ENCODE results near the gene AOC1.

The AOC1 gene

DNA sequence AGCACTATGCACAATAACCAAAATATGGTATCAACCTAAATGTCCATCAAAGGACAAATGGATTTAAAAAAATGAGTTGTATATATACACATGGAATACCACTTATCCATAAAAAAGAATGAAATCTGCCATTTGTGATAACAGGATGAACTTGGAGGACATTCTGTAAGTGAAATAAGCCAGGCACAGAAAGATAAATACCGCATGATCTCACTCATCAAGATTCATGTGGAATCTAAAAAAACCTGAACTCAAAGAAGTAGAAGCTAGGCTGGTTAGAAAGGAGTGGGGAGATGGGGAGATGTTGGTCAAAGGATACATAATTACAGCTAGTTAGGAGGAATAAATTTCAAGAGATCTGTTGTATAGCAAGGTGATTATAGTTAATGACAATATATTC lies 17.3 kb upstream of the AOC1 start:
- no peak for DNase-seq

DNA sequence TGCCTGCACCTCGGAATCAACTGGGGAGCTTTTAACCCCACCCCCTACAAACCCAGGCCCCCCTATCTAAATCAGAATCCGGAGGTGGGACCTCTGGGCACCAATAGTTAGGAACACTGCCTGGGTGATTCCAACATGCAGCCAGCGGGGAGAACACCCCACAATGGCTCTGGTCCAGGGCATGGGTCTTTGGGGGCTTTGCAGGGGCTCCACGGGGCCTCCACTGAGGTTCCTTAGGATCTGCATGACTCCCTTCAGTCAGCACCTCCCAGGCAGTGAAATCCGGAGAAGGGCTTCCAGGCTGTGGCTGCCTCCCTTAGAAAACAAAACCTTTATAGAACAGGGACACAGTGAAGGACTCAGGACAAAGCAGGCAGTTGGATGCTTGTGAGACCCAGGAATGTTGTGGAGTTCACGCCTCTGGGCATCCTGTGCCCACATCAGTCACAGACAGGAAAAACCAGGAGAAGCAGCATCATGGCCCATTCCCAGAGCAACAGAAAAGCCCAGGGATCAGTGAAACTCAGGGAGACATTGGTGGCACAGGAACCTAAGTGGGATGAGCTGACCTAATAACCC lies 16.5 kb upstream of the AOC1 start:
- no peak for DNase-seq

DNA sequence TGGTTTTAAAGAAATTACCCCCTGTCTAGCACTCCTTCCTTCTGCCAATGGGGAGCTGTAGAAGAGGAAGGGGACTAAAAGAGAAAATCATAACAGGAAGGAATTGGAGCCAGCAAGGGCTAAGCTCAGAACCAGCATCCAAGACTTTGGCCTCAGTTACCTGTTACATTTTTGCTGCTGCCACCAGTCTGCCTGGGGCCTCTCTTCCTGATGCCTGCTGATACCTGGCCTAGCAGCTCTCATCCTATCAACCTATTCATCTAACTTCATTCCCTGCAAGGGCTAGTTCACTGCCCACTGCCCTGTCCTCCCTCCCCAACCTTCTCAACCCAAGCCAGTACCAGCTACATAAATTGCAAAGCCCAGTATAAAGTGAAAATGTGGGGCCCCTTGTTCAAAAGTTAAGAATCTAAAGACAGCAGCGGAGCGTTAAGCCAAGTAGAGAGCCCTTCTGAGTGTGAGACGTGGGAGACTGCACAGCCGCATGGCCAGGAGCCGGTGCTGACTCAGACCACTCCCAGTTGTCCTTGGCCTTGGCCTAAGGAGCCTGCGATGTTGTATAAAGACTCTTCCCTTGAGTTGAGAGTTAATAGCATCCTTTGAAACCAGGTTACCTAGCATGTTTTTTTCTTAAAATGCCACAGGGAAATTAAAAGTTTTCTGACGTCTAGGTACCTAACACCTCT lies 13.2 kb upstream of the AOC1 start:
- DNase-seq = no peak

DNA sequence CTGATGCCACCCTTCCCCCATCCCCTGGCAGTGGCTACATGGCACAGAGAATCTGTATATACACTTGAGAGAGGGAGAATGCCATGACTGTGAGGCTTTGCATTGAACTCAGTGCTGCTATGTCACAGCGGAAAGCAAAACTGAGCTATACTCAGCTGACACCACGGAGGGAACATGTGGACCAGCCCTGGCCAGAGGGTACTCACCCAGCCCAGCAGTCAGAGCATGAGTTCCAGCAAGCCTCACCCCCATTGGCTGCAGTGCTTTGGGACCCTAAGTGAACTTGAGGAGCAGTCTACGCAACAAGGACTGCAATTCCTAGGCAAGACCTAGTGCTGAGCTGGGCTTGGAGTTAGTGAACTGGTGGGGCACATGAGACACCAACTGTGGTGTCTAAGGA lies 10.3 kb upstream of the AOC1 start:
- DNase-seq = no peak

DNA sequence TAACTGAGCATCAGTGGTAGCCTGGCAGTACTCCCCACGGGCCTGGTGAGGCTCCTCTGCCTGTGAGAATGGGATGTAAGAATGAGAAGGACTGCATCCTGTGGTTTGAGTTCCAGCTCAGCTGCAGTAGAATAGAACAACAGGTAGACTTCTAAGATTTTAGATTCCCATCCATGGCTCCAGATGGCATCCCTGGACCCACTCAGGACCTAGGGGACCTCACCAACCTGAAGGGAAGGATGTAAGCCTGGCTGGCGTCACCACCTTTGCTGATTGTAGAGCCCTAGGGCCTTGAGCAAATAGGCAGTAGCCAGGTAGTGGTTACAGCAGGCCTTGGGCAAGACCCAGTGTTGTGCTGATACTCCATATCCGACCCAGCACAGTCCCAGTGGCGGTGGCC lies 9.6 kb upstream of the AOC1 start:
- no peak for DNase-seq

DNA sequence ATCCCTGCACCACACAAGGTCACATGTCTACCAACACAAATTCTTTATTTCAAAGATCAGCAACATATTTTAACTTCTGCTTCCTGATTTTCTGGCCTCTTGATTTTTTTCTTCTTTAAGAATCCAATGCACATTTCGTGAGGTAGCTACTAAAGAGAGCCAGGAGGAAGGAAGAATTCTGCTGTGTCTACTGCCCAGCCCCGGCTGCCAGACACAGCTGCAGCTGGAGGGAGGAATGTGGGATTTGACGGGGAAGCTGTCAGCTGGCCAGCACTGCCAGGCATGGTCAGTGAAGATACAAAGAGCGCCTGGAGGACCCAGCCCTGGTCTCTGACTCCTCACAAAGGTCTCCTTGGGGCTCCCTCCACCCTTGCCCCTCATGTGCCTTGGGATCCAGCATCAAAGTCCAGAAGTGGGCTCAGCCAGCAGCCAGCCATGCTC lies 6.9 kb upstream of the AOC1 start:
- DNase-seq = peak; percentile 76

DNA sequence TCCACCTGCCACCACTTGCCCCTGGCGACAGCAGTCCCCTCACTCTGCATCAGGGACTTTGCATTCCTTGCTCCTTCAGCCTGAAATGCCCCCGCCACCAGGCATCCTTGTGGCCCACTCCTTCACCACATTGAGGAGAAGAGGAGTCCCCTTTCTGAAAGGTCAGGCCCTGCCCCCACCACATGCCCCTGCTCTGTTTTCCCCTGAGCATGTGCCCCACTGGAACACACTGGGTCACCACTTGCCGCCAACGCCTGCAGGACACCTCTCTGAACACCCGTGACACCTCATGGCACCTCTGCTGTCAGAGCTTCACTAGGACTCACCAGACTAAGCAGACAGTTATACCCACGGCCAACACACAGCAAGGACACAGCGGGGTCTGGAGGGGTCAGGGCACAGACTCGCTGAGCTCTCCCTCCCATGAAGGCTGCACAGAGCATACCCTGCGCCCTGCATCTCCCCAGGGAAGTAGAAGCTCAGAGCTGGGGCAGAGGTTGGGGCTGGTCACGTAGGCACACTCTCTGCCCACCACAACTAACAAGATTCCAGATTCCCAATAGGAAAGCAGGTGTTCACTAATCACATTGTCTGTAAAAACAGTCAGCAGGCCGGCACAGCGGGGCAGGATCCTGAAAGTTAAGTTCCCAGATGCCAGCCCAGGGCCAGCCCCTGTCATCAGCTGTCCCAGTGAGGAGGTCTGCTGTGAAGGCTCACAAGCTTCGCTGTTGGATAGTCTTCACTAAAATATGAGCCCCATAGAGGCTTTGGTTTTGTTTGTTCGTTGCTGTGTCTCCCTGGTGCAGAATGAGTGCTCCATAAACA lies 5.8 kb upstream of the AOC1 start:
- DNase-seq = no peak

DNA sequence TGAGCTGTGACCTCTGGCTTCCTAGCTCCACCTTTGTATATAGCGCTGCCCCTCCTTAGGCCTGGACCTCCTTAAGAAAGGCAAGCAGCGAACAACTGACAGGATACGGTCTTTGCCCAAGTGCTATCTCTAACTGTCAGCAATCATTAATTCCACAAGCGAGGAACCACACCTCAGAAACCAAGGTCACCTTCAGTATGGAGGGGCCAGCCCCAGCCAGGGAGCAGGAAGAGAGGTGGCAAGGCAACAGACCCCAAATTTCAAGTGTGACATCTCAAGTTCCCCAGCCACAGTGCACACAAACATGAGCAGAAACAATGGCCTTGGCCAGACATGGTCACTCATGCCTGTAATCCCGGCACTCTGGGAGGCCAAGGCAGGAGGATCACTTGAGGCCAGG lies 4.8 kb upstream of the AOC1 start:
- DNase-seq = no peak

DNA sequence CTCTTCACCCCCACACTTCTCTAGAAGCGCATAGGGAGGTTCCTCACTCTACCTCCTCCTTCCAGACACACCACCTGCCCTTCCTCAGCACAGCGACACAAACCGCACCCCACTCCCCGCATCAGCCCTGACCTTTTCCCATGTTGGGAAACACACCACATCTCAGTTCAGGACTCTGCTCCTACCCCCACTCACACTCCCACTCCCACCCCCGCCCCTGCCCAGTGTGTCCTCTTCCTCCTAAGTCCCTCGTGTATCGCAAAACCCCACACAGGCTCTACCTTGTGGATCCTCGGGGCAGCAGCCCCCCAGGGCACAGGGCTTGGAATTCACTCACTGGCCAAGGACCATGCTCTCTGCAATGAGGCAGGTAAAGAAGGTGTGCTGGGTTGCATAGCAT lies 4.2 kb upstream of the AOC1 start:
- DNase-seq = no peak

DNA sequence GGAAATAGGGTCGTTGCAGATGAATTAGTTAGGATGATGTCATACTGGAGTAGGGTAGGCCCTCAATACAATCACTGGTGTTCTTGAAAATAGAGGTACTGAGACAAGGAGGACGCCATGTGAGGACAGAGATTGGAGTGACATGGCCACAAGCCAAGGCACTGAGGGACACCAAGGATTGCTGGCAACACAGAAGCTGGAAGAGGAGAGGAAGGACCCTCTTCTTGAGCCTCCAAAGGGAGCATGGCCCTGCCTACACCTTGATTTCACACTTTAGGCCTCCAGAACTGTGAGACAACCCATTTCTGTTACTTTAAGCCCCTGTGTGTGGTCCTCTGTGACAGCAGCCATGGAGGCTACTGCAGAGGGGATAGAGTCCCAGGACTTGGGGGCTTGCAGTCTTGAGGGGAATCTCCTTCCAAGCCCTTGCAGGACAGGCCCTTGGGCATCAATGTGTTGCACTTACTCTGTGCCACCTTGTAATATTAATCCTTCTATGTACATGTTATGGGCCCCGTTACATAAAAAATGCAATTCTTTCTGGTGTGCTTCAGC lies 3.7 kb upstream of the AOC1 start:
- DNase-seq = no peak

DNA sequence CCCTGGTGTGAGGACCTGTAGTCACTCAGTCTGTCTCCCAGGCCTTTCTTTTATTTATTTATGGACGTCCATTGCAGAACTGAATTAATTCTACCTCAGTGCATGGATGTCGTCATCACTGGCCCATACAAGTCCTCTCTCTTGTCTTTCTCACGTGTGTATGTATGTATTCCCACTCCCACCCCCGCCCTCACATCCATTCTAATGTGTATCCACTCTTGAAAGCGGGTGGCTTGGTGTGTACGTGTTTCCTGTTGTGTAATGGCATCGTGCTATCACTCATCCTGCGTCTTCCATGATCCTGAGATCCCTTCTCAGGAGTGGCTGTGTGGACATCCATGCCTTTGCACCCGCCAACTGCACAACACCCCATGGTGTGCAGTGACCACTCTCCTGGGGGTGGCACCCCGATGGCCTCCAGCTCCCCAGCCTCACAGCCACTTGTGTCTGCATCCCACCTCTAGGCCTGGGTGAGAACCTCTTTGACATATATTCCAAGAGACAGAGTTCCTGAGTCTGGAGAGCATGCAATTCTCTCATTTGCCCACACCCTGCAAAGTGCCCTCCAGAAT lies 3.0 kb upstream of the AOC1 start:
- no peak for DNase-seq

DNA sequence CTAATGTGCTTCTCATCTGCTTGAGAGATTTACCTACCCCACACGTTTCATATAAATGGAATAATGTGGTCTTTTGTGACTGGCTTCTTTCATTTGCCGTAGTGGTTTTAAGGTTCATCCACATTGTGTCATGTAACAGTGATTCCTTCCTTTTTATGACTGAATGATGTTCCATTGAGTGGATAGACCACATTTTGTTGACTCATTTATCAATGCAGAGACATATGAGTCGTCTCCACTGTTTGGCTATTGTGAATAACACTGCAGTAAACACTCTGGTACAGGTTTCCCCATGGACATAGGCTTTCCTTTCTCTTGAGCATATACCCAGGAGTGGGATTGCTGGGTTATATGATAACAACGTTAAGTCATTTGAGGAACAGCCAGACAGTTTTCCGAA lies 2.0 kb upstream of the AOC1 start:
- DNase-seq = no peak

DNA sequence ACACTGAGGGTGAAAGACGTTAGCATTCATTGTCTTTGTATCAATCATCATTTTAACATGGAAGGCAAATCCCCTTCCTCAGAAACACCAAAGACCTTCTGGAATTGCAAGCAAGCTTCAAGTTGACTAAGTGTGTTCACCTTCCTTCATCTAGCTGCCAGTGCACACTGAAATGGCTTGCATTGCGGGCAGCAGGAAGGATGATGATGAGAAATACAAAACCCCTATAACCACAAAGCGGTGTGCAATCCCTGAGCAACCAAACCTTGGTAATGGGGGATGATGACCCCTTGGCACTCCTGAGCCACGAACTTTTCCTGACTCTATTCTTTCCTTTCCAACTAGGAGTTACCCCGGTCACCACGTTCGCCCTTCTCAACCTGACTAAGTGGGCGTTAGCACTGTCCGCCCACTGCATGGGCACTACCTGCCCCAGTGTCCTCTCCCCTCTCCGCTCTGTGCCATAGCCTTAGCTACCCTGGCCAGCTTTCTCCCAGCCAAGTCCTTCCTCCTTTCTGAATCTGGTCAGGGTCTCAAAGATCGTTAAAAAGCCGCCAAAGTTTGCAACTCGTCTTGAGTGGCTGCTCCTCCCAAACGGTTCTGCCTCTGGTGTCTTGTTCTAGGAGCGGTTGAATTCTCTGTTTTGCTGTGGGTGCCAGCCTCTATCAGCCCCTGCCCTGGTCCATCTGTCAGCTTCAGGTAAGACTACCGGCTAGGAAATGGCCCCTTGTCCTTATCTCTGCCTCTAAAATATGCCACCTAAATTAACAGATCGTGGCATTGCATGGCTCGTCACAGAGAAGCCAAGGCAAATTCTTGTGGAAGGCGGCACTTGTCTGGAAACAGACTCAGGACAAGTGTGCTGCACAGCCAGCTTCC lies 586 bp upstream of the AOC1 start:
- no peak for DNase-seq

DNA sequence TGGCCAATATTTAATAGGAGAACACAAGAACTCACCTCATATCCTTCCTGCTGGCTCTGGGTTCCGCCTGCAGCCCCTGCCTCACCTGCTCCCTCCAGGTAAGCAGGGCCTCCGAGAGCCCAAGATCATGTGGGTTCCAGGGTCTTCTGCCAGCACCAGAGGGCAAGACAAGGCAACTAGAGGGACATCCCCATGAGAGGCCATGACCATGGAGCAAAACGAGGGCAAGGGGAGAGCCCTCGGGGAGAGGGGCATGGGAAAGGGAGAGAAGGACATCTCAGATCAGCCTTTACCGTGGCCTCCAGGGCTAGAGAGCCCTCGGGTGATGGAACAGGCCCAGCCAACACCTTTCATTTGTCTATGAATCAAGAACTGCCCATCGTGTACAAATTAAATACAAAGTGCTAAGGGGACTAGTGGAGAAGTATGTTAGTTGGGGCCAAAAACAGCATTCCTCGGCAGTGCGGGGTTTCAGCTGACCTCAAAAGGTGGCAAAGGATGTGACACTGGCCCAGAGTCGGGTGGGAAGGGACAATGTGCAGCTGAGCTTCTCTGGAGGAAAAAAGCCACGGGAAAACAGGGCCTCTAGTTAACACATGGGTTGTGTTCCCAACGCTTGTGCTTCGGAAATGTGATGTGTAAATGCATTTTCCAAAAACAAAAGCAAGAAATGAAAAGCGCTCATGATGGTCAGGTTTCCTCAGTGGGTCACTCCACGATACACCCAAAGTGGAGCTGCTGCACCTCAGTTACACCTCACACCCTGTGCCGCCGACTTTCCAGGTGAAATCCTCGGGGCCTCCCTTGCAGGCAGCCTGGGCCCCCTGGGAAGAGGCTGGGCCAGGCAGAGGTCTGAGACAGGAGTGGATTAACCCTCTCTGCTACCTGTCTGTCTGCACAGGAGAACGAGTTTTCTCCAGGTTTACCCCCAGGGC lies 2.0 kb downstream of the AOC1 start:
- DNase-seq = no peak

DNA sequence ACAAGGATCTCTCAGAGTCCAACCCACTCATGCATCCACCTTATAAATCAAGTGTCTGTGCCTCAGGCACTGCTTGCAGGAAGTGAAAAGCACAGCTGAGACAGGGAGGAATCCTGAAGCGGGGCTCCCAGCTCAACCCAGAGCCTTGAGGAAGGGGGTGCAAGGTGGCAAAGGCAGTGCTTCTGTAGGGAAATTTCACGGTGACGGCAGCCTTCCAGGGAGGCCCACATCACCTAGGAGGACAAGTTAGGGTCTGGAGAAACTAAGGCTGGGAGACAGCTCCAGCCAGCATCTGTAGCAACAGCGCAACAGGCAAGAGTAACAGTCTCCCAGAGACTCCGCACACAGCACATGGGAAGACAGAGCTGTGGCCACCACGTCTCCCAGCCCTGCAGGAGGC lies 2.7 kb downstream of the AOC1 start:
- DNase-seq = no peak

DNA sequence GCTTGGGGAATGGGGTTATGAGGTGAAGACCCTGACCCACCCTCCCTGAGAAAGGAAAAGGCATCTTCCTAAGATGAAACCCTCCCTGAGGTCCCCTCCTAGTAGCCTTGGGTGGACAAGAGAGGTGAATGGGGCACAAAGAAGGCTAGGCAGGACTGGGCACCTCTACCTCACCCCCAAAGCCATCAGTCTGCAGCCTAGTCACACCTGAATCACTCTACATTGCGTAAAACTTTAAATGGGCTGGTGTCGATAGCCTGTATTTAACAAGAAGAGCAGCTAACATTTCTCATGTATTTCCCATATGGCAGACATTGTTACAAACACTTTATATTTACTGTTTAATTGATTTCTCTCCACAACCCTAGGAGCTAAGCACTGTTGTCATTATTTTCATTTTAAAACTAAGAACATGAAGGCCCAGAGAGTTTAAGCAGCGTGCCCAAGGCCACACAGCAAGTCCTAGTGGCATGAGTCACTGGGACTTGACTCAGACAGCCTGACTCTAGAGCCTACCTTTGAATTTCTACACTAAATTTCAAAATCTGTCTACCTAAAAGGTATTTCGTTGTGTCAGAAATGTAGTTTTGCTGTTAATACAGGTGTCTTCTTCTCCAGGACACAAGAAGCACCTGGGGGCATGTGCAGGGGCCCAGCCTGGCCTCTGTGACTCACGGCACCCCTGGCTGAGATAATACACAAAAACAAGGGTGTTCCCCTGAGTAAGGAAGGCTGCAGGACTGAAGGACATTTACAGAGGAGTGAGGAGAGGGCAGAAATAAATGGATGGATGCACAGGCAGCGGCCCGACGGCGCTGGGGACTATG lies 3.4 kb downstream of the AOC1 start:
- DNase-seq = no peak

DNA sequence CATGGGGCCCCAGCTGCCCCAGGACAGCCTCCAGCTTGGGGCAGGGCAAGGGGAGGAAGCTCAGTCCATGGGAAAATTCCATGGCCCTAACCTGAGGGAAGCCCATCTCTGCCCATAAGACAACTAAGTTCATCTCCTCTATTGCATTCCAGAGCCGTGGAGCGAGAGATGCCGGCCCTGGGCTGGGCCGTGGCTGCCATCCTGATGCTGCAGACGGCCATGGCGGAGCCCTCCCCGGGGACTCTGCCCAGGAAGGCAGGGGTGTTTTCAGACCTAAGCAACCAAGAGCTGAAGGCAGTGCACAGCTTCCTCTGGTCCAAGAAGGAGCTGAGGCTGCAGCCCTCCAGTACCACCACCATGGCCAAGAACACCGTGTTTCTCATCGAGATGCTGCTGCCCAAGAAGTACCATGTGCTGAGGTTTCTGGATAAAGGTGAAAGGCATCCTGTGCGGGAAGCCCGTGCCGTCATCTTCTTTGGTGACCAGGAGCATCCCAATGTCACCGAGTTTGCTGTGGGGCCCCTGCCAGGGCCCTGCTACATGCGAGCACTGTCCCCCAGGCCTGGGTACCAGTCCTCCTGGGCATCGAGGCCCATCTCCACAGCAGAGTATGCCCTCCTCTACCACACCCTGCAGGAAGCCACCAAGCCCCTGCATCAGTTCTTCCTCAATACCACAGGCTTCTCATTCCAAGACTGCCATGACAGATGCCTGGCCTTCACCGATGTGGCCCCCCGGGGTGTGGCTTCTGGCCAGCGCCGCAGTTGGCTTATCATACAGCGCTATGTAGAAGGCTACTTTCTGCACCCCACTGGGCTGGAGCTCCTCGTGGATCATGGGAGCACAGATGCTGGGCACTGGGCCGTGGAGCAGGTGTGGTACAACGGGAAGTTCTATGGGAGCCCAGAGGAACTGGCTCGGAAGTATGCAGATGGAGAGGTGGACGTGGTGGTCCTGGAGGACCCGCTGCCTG lies 4.3 kb downstream of the AOC1 start:
- DNase-seq = no peak

DNA sequence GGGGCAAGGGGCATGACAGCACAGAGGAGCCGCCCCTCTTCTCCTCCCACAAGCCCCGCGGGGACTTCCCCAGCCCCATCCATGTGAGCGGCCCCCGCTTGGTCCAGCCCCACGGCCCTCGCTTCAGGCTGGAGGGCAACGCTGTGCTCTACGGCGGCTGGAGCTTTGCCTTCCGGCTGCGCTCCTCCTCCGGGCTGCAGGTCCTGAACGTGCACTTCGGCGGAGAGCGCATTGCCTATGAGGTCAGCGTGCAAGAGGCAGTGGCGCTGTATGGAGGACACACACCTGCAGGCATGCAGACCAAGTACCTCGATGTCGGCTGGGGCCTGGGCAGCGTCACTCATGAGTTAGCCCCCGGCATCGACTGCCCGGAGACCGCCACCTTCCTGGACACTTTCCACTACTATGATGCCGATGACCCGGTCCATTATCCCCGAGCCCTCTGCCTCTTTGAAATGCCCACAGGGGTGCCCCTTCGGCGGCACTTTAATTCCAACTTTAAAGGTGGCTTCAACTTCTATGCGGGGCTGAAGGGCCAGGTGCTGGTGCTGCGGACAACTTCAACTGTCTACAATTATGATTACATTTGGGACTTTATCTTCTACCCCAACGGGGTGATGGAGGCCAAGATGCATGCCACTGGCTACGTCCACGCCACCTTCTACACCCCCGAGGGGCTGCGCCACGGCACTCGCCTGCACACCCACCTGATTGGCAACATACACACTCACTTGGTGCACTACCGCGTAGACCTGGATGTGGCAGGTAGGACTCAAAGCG lies 5.1 kb downstream of the AOC1 start:
- no peak for DNase-seq
